Effector CD4-positive, alpha-beta T cell (primary cell): ENCODE measurements around the gene TMEM169.
A peak's percentile ranks its signal among the peaks of the same experiment; 100 is the strongest.

Experiments used
- DNase-seq: peaks from one replicate; pipeline ENCODE4 v3.0.0-alpha.2; 2020
- total RNA-seq: gene quantifications from one replicate; lab custom pipeline; 2026; lab: John Stamatoyannopoulos, UW

Gene TMEM169, protein sequence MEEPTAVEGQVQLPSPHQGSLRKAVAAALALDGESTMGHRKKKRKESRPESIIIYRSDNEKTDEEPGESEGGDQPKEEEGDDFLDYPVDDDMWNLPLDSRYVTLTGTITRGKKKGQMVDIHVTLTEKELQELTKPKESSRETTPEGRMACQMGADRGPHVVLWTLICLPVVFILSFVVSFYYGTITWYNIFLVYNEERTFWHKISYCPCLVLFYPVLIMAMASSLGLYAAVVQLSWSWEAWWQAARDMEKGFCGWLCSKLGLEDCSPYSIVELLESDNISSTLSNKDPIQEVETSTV
- total RNA-seq = 3.8 reads per million, percentile 14 among the genes with 10 or more reads in this experiment

GRCh38 chr2:216081487-216082116 lies at the start of gene TMEM169, which contains the start of gene PECR:
TSS of gene TMEM169 (plus strand) at chr2:216081919. CDS start at chr2:216095964, 14,045 bp downstream.
TSS of gene PECR (minus strand) at chr2:216081809. CDS start at chr2:216081741, 68 bp downstream.
- peak; percentile 63 for DNase-seq

GRCh38 chr2:216031960-216032689 lies 49.6 kb upstream of the TMEM169 start:
- no peak for DNase-seq

DNA sequence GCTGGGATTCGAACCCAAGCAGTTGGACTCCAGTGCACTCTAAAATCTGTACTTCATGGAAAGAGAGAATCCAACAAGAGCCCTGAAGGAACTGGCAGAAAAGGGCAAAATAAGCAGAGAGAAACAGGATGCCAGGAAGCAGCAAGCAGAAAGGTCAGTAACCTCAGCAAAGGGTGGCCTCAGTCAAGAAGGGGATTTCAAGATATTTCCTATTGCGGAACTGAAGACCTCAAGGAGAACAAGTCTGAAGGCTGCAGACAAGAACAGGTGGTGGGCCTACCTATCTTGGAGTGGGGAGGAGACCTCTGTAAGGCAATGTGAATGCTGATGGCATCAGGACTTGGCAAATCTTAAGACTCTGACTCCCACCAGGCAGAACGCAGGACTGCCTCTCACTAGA lies 48.3 kb upstream of the TMEM169 start:
- no peak for DNase-seq

GRCh38 chr2:216034065-216034464 lies 47.7 kb upstream of the TMEM169 start:
- peak; percentile 70 for DNase-seq

DNA sequence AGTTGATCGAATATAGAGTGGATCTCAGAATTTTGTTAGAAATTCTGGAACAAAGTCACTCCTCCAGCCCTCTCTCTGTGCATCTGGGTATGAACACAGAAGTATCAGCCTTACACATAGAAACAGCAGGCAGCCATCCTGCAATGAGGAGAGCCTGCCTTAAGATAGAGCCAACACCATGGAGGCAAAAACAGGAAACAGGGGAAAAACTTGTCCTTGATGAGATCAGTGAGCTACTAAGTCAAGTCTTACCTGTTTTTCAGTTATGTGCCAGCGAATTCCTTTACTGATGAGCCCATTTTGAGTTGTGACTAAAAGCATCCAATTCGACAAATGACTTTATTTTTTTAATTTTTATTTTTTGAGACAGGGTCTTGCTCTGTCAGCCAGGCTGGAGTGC lies 41.8 kb upstream of the TMEM169 start:
- DNase-seq = no peak

DNA sequence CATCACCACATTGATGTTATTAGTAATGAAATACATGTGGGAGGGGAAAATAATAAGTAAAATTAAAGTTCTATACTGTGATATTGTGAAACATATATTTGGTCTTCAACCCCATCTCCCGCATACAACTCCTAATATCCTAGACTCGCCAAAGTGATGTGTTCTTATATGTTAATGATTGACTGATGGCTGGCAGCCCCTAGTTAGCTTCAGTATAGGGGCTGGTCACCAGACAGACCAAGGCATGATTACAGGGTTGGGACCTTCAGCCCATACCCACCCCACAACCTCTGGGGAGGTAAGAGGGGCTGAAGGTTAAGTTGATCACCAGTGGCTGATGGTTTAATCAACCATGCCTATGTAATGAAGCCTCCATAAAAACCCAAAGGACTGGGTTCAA lies 40.3 kb upstream of the TMEM169 start:
- DNase-seq = no peak

DNA sequence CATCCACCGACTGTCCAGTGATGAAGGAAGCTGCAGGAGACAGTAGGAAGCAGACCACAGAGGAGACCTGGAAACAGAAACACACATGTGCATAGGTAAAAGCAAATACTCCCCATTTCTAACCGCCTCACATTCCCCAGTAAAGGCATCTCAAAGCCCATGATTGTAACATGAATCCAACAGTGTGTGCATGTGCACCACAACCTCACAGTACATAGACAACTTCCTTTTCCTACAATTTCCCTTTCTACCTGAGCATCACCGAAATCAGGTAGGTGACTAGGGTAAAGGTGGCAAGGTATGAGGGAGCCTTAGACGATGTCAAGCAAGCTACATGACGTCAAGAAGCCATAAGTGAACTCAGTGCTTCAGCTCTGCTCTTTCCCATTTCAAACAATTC lies 37.8 kb upstream of the TMEM169 start:
- DNase-seq = no peak

GRCh38 chr2:216044883-216045486 lies 36.7 kb upstream of the TMEM169 start:
- no peak for DNase-seq

GRCh38 chr2:216047397-216047796 lies 34.3 kb upstream of the TMEM169 start:
- DNase-seq = no peak

GRCh38 chr2:216049452-216049851 lies 32.3 kb upstream of the TMEM169 start:
- DNase-seq = no peak

- no peak for DNase-seq
Observed at GRCh38 chr2:216051350-216051749, 30.4 kb upstream of the TMEM169 start.

GRCh38 chr2:216052420-216052819 lies 29.3 kb upstream of the TMEM169 start:
- no peak for DNase-seq

GRCh38 chr2:216055680-216056079 lies 26.0 kb upstream of the TMEM169 start:
- DNase-seq = no peak

- no peak for DNase-seq
Observed at GRCh38 chr2:216056739-216057138, 25.0 kb upstream of the TMEM169 start.

- DNase-seq = peak; percentile 25
Observed at GRCh38 chr2:216057688-216058193, 24.0 kb upstream of the TMEM169 start.

DNA sequence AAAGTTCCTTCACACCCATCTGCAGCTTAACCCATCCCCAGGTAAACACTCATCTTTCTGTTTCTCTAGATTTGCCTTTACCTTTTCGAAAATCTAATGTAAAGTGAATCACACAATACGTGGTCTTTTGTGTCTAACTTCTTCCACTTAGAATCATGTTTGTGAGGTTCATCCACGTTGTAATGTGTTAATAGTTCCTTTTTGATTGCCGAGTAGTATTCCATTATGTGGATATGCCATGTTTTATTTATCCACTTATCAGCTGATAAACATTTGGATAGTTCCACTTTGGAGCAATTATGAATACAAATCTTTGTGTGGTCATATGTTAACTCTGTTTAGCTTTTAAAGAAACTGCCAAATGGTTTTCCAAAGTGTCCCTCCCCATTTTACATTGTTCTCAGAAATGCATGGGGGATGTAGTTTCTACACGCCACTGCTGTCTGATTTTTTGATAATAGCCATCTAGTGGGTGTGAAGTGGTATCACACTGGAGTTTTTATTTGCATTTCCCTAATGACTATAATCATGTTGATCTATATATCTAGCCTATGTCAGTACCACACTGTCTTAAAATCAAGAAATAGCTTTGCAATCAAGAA lies 22.4 kb upstream of the TMEM169 start:
- no peak for DNase-seq

DNA sequence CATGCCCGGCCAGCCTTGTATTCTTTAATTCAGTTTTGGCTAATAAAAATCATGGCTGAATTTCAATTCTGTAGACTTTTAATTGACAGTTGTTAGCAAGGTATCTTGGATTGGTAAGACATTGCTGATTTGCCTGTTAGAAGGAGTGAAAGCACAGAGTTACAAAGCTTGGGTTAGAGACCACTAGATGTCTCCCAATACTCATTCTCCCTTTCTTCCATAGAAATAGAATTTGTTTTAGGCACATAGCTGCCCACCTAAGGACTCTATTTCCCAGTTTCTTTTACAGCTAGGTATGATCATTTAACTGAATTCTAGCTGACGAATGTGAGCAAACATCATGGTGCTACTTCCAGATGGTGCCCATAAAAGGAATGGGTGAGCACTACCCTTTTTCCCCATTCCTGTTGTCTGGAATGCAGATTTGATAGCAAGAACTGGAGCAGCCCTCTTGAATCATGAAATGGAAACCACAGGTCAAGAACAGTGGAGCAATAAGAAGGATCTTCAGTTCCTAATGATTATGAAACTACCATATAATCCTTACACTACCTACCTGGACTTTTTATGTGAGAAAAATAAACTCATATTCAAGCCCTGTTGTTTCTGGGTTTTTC lies 17.6 kb upstream of the TMEM169 start:
- no peak for DNase-seq

- no peak for DNase-seq
Observed at GRCh38 chr2:216064665-216065064, 17.1 kb upstream of the TMEM169 start.

DNA sequence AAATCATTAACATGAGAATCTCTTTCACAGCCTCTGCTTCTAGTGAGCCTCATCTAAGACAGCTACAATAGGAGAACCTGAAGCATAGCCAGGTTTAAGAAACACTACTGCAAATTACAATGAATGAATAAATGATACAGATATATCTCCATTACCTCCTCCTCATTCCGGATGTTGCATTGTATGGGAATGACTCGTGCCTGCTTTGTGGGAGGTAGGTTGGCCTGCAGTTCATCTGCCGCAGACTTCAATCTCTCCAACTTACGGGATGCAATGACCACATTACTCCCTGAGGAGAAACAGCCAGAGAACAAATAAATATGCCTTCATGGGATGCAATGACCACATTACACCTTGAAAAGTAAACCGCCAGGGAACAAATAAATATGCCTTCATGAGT lies 15.5 kb upstream of the TMEM169 start:
- no peak for DNase-seq

DNA sequence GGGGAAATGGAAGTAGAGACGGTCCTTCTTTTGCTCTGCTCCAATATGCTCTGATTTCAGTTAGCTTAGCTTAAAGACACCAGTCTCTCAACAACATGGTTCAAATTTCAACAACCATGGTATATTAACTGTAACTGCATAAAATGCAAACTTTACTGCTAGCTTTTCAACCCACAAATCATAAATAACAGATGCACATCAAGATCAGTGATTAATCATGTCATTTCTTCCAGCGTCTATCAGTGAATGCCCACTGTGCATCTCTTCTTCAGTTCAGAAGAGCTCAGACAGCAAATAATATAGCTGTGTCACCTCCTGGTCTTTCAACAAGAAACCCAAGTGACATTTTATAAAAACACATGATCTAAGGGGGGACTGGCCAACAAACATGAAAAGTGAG lies 12.7 kb upstream of the TMEM169 start:
- no peak for DNase-seq

- DNase-seq = no peak
Observed at GRCh38 chr2:216070195-216070594, 11.5 kb upstream of the TMEM169 start.
